ENCODE data around the gene CEACAM18. TPM values are rescaled to one million over a fixed set of nuclear protein-coding genes. Genes with fewer than 3 reads are reported as not detected.

Gene CEACAM18
- total and polyA plus RNA-seq, 12 donors: not detected

DNA sequence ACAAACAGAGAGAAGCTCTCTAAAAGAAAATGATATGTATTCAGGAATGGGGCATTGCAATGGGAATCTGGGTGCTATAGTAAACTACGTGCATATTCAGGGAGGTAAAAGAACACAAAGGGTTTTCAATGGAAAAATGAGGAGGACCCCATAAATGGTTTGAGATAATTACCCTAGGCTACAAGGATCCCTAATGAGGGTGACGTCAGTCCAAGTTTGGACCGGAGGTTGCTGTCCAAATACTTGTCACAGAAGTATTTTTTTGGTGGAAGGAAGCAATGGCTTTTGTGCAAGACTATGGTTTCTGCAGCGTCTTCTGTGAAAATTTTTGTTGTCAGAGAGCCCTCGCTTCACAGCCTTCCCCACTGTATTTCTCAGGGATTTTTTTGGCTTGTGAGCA is 995 bp upstream of the CEACAM18 start:
- intact Hi-C loops (cut with DNase I): loop anchor here in 4 of 10 donors (10.0 kb wide), 3 partner anchors 177 to 307 kb away; no protein-coding TSS in a partner anchor
- Histone ChIP-seq H3K27me3 (peaks cover 0 to 77% (median 46%) of the 10 kb centered on the region in 7 donors), H3K9me3 (peaks cover 0 to 6% (median 0%) of the 10 kb centered on the region in 11 donors), H3K27ac (no peak overlapping the region), H3K4me1 (no peaks in the 10 kb centered on the region), H3K36me3 (no peaks in the 10 kb centered on the region), H3K4me3 (no peak overlapping the region)
- TF ChIP-seq, protein P1, sequence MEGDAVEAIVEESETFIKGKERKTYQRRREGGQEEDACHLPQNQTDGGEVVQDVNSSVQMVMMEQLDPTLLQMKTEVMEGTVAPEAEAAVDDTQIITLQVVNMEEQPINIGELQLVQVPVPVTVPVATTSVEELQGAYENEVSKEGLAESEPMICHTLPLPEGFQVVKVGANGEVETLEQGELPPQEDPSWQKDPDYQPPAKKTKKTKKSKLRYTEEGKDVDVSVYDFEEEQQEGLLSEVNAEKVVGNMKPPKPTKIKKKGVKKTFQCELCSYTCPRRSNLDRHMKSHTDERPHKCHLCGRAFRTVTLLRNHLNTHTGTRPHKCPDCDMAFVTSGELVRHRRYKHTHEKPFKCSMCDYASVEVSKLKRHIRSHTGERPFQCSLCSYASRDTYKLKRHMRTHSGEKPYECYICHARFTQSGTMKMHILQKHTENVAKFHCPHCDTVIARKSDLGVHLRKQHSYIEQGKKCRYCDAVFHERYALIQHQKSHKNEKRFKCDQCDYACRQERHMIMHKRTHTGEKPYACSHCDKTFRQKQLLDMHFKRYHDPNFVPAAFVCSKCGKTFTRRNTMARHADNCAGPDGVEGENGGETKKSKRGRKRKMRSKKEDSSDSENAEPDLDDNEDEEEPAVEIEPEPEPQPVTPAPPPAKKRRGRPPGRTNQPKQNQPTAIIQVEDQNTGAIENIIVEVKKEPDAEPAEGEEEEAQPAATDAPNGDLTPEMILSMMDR (IDR thresholded peaks at IDR 0.05): no peak
- no peak for DNase-seq
- 58 to 67% methylated on average over 5 of the region's 5 CpGs for WGBS, 2 donors
- no peak for ATAC-seq

DNA sequence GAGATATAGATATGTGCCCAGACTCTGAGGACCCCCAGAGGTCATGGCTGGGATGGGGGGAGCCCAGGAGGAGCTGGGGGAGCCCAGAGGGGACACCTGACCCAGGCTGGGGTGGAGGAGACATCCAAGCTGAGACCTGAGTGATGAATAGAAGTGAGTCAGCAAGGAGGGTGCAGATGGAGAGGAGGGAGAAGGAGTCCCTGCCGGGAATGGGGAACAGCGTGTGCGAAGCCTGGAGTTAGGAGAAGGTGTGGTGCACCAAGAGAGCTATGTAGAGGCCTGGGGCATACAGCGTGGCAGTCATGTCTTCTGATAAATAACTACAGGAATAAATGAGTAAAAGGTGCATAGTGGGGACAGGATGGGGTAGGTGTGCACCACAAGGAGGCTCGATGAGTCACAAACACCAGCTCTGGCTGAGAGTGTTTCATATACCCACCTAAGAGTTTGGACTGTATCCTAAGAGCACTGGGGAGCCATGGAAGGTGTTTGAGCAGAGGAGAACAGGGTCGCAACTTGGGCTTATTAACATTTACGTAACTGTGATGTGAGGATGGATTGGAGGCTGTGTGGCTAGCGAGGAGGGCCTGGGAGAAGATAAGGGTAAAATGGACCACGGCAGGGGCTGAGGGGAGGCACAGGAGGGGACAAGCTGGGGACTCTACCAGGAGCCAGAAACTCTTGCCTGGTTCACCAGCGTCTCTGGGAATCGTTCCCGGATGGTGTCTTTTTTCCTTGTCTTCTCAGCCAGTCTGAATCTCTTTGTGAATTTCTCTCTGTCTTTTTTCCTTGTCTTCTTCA is 1.4 kb downstream of the CEACAM18 start:
- H3K27ac ChIP-seq: no peak overlapping the region
- no peak overlapping the region for H3K4me3 ChIP-seq
- TF ChIP-seq, protein P1 (IDR thresholded peaks at IDR 0.05): no peak
- peaks cover 0 to 56% (median 46%) of the 10 kb centered on the region in 7 donors for H3K27me3 ChIP-seq
- WGBS, 2 donors: 79 to 83% methylated on average over 12 of the region's 12 CpGs
- DNase-seq (no peak), ATAC-seq (no peak)
- H3K36me3 ChIP-seq: no peaks in the 10 kb centered on the region
- H3K9me3 ChIP-seq: peaks cover 0 to 6% (median 0%) of the 10 kb centered on the region in 11 donors
- H3K4me1 ChIP-seq: no peaks in the 10 kb centered on the region
- intact Hi-C loops (cut with DNase I): loop anchor here in 4 of 10 donors (10.0 kb wide), 3 partner anchors 175 to 305 kb away; no protein-coding TSS in a partner anchor

DNA sequence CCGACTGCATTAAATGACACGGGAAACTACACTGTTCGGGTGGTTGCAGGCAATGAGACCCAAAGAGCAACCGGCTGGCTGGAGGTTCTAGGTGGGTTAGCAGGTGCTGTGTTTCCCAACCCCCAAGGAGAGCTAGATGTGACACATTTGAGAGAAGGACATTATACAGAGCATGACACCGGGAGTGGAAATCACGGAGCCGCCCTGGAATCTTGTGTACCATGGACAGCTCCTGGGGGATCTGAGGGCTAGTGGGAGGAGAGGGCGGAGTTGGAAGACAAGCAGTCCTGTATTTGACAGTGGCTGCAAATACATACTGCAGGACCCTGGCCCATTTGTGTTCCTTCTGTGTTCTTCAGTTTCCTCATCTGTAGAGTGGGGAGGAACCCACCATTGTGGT is 2.3 kb downstream of the CEACAM18 start:
- intact Hi-C loops (cut with DNase I): no loop called here
- Histone ChIP-seq H3K27ac (no peak overlapping the region), H3K27me3 (peaks cover 0 to 57% (median 48%) of the 10 kb centered on the region in 7 donors), H3K36me3 (no peaks in the 10 kb centered on the region), H3K4me3 (no peak overlapping the region), H3K9me3 (peaks cover 0 to 6% (median 0%) of the 10 kb centered on the region in 11 donors), H3K4me1 (no peaks in the 10 kb centered on the region)
- TF ChIP-seq, protein P1 (IDR thresholded peaks at IDR 0.05): no peak
- DNase-seq (no peak), ATAC-seq (no peak)
- 33 to 42% methylated on average over 8 of the region's 8 CpGs for WGBS, 2 donors

DNA sequence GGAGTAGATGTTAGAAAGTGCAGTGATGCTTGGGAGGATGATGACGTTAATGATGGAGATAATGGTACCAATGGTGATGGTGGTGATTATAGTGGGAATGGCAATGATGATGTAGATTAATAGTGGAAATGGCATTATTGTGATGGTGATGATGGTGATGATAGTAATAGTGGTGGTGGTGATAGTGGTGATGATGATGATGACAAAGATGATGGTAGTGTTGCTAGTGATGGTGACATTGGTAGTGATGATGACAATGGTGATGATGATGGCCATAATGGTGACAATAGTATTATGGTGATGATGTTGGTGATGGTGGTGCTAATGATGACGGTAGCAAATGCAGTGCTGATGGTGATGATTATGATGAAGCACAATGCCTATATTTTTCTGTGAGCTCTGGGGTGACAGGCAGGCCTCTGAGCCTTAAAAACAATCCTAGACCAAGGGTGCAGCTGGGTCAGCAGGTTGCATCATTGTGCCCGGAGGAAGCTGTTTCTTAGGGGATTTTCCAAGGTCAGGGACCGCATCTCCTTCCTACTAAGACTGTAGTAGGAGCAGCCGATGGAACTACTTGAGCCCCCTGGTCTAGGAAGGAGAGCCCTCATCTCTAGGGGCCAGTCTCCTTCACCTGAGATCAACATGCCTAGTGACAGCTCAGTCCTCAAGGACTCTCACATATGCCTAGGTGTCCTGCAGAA is 7.8 kb downstream of the CEACAM18 start:
- no peak overlapping the region for H3K4me3 ChIP-seq
- 77 to 83% methylated on average over 5 of the region's 5 CpGs for WGBS, 2 donors
- no peaks in the 10 kb centered on the region for H3K9me3 ChIP-seq
- intact Hi-C loops (cut with DNase I): no loop called here
- no peaks in the 10 kb centered on the region for H3K36me3 ChIP-seq
- peaks cover 0 to 56% (median 27%) of the 10 kb centered on the region in 7 donors for H3K27me3 ChIP-seq
- no peak overlapping the region for H3K27ac ChIP-seq
- TF ChIP-seq, protein P1 (IDR thresholded peaks at IDR 0.05): no peak
- H3K4me1 ChIP-seq: no peaks in the 10 kb centered on the region
- ATAC-seq: no peak
- DNase-seq: no peak
